Measurements from ENCODE around the gene ATP5IF1.

- TF ChIP-seq GATA2 (IDR thresholded peaks at IDR 0.05; ENCODE audit: low read depth, low read length) (no peak), GATA3 (IDR thresholded peaks at IDR 0.05; ENCODE audit: low read depth, low read length) (no peak)
These were observed 36.4 kb downstream of the ATP5IF1 start for GRCh38 chr1:28272215-28272852.
